Measurements from ENCODE around the gene C1QTNF6. TPM values are rescaled to one million over a fixed set of nuclear protein-coding genes. Genes with fewer than 3 reads are reported as not detected.

C1QTNF6 gene
- total and polyA plus RNA-seq, 2 donors (not counting 1 experiment from before 2014, with no cell fraction given): 3.5 to 7.4 TPM

DNA sequence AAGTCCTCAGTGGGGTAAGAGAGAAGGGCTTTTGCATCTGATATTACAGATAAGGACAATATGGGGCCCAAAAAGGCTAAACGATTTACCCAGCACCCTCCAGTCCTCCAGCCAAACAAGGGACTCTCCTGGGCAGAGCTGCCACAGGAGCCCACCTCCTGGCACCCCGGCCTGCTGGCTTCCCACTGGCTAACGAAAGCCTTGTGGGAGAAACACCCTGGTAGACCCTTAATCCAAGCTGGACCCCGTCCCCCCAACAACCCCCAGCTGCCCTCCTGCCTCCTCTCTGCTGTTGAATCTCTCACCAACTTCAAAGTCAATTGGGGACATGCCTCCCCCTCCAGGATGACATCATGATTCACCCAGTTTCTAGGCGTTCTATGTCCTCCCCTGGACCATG lies 10.8 kb downstream of the C1QTNF6 start:
- H2AFZ ChIP-seq (ENCODE audit: low read length): no peak overlapping the region

DNA sequence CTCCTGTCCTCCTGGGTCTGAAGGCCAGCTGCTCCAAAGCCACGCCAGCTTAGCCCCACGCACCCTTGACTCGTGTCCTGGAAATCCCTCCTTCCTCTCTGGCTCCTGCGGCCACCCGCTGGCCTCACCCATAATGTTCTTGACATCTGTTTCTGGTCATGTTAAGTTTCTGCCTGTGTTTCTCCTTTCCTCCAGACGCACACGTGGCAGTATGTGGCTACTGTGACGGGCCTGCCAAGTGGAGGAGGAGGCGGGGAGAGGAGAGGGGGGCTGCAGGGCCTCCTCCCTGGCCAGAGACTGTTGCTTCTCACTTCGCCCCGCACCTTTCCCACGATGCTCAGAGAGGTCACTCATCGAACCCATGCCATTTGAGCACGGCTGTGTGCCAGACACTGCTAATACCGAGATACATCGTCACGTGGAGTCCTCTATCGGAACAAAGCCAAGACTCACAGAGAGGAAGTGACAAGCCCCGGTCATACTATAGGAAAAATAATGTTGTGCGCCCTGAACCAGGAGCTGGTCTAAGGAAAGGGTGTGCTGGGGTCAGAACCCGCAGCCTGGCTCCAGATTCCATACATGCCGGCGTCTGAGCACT lies 11.5 kb downstream of the C1QTNF6 start:
- Histone ChIP-seq H3K9ac (ENCODE audit: insufficient read depth, low read length) (peak overlapping the region; percentile 20), H3K27ac (ENCODE audit: insufficient read depth, low read length) (no peak overlapping the region), H3K9me3 (ENCODE audit: control insufficient read depth, insufficient read depth, low read depth, low read length) (no peaks in the 10 kb centered on the region), H3K79me2 (ENCODE audit: control insufficient read depth, insufficient read depth, low read length) (no peaks in the 10 kb centered on the region), H2AFZ (ENCODE audit: low read length) (peak overlapping the region; percentile 32), H3K4me2 (ENCODE audit: extremely low read depth, insufficient read depth, low read length) (peak overlapping the region; percentile 60), H4K20me1 (ENCODE audit: control insufficient read depth, extremely low read depth, insufficient read depth, low read length) (peaks cover 2% of the 10 kb centered on the region), H3K27me3 (ENCODE audit: control insufficient read depth, insufficient read depth, low read length) (peaks cover 3% of the 10 kb centered on the region), H3K4me3 (replicated peaks in 1 of 4; ENCODE audit: control extremely low read depth in 1 of 4, insufficient read depth in 1 of 4, low read depth in 3 of 4, low read length in 4 of 4) (no peak overlapping the region), H3K4me1 (ENCODE audit: control insufficient read depth, extremely low read depth, insufficient read depth, low read length) (peaks cover 14% of the 10 kb centered on the region), H3K36me3 (ENCODE audit: control insufficient read depth, insufficient read depth, low read length) (no peaks in the 10 kb centered on the region)
- DNase-seq (ENCODE audit: low read depth in 2 of 2): peak; percentile 83 to 86
- TF ChIP-seq EZH2 (IDR thresholded peaks at IDR 0.05; ENCODE audit: low read length, missing control alignments): no peak
- TF ChIP-seq, protein P1, sequence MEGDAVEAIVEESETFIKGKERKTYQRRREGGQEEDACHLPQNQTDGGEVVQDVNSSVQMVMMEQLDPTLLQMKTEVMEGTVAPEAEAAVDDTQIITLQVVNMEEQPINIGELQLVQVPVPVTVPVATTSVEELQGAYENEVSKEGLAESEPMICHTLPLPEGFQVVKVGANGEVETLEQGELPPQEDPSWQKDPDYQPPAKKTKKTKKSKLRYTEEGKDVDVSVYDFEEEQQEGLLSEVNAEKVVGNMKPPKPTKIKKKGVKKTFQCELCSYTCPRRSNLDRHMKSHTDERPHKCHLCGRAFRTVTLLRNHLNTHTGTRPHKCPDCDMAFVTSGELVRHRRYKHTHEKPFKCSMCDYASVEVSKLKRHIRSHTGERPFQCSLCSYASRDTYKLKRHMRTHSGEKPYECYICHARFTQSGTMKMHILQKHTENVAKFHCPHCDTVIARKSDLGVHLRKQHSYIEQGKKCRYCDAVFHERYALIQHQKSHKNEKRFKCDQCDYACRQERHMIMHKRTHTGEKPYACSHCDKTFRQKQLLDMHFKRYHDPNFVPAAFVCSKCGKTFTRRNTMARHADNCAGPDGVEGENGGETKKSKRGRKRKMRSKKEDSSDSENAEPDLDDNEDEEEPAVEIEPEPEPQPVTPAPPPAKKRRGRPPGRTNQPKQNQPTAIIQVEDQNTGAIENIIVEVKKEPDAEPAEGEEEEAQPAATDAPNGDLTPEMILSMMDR (conservative IDR thresholded peaks at IDR 0.05 in 1 of 2, IDR thresholded peaks at IDR 0.05 in 1 of 2; ENCODE audit: low read depth in 1 of 2, low read length in 2 of 2): no peak

More for the DNA sequence above, 10.8 kb downstream of the C1QTNF6 start:
- H3K9ac ChIP-seq (ENCODE audit: insufficient read depth, low read length): no peak overlapping the region
- H3K4me3 ChIP-seq (replicated peaks in 1 of 4; ENCODE audit: control extremely low read depth in 1 of 4, insufficient read depth in 1 of 4, low read depth in 3 of 4, low read length in 4 of 4): no peak overlapping the region
- no peaks in the 10 kb centered on the region for H3K79me2 ChIP-seq (ENCODE audit: control insufficient read depth, insufficient read depth, low read length)
- no peaks in the 10 kb centered on the region for H3K9me3 ChIP-seq (ENCODE audit: control insufficient read depth, insufficient read depth, low read depth, low read length)
- peaks cover 14% of the 10 kb centered on the region for H3K4me1 ChIP-seq (ENCODE audit: control insufficient read depth, extremely low read depth, insufficient read depth, low read length)
- no peak overlapping the region for H3K4me2 ChIP-seq (ENCODE audit: extremely low read depth, insufficient read depth, low read length)
- no peak for DNase-seq (ENCODE audit: low read depth in 2 of 2)
- peaks cover 2% of the 10 kb centered on the region for H4K20me1 ChIP-seq (ENCODE audit: control insufficient read depth, extremely low read depth, insufficient read depth, low read length)
- TF ChIP-seq, protein P1 (conservative IDR thresholded peaks at IDR 0.05 in 1 of 2, IDR thresholded peaks at IDR 0.05 in 1 of 2; ENCODE audit: low read depth in 1 of 2, low read length in 2 of 2): no peak
- TF ChIP-seq EZH2 (IDR thresholded peaks at IDR 0.05; ENCODE audit: low read length, missing control alignments): no peak
- peaks cover 2% of the 10 kb centered on the region for H3K36me3 ChIP-seq (ENCODE audit: control insufficient read depth, insufficient read depth, low read length)
- H3K27ac ChIP-seq (ENCODE audit: insufficient read depth, low read length): no peak overlapping the region
- H3K27me3 ChIP-seq (ENCODE audit: control insufficient read depth, insufficient read depth, low read length): peaks cover 3% of the 10 kb centered on the region

DNA sequence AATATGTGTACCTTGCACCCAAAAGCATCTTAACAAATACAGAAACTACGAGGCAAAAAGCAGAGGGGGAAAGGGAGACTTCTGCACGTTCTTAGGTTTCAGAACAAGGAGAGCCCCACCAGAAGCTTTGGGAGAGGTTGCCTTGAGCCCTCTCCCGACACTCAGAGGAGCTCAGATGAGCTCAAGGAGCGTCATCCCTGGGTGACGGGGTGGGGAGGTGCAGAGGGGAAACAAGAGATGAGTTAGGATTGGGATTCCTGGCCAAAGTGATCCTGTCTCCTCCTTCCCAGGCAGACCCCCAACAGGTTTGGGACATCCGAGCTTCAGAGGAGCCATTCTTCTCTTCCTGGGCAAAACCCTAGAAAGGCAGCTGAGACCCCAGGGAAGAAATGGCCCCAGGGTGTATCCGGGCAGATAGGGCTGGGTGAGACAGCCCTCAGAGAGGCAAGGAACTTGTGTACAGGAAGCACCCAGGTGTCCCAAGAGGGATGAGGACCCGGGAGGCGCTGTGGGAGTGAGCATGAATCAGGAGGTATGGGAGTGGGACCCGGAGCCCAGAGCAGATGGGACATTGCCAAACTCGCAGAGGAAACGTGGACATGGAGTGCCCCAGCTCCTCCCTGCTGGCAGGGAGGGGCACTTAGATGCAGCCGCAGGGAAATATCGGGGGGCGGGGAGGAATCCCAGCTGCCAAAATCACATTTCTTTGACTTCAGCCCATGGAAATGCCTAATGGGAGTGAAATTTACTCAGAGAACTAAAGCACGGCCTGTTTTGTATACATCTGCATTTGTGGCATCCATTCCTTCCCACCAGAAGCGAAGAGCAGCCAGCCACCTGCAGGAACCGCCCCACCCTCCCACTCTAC lies 12.4 kb downstream of the C1QTNF6 start:
- Histone ChIP-seq H3K4me1 (ENCODE audit: control insufficient read depth, extremely low read depth, insufficient read depth, low read length) (peaks cover 14% of the 10 kb centered on the region), H3K27me3 (ENCODE audit: control insufficient read depth, insufficient read depth, low read length) (peaks cover 3% of the 10 kb centered on the region), H2AFZ (ENCODE audit: low read length) (no peak overlapping the region), H3K4me3 (replicated peaks in 1 of 4; ENCODE audit: control extremely low read depth in 1 of 4, insufficient read depth in 1 of 4, low read depth in 3 of 4, low read length in 4 of 4) (no peak overlapping the region), H3K9ac (ENCODE audit: insufficient read depth, low read length) (peak overlapping the region; percentile 20), H3K27ac (ENCODE audit: insufficient read depth, low read length) (no peak overlapping the region), H4K20me1 (ENCODE audit: control insufficient read depth, extremely low read depth, insufficient read depth, low read length) (no peaks in the 10 kb centered on the region), H3K36me3 (ENCODE audit: control insufficient read depth, insufficient read depth, low read length) (no peaks in the 10 kb centered on the region), H3K79me2 (ENCODE audit: control insufficient read depth, insufficient read depth, low read length) (no peaks in the 10 kb centered on the region), H3K9me3 (ENCODE audit: control insufficient read depth, insufficient read depth, low read depth, low read length) (no peaks in the 10 kb centered on the region), H3K4me2 (ENCODE audit: extremely low read depth, insufficient read depth, low read length) (peak overlapping the region; percentile 60)
- TF ChIP-seq, protein P1 (conservative IDR thresholded peaks at IDR 0.05 in 1 of 2, IDR thresholded peaks at IDR 0.05 in 1 of 2; ENCODE audit: low read depth in 1 of 2, low read length in 2 of 2): no peak
- no peak for TF ChIP-seq EZH2 (IDR thresholded peaks at IDR 0.05; ENCODE audit: low read length, missing control alignments)
- no peak for DNase-seq (ENCODE audit: low read depth in 2 of 2)

Data from fibroblast of lung (primary cell).